SIG-M5 treated with dmso at 0.1 percent for 504 hours (cell line): Measurements from ENCODE around the gene CLIP4.
A peak's percentile ranks its signal among the peaks of the same experiment; 100 is the strongest.

Experiments used
- DNase-seq: peaks from one replicate; lab custom pipeline; 2025; ENCODE audit not compliant: unreplicated experiment; lab: John Stamatoyannopoulos, UW

CLIP4 gene

GRCh38 chr2:29218550-29219125 lies 103.4 kb downstream of the CLIP4 start:
- DNase-seq: no peak

DNA sequence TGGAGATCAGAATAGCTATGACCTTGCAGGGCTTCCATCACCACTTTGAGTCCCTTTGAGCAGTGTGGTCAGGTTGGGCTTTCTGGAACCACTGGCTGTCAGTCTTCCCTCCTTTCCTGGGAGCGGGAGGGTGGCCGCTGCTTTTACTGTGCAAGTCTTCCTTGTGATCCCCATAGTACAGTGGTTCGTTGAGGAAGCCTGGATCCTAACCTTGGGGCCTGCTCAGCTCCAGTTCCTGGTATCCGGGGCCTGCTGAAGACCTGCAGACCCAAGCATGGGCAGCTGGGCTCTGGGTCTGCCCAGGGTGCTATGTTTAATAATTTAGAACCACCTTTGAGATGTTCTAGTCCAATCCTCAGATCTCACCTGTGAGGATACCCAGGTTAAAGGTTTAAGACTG lies 104.2 kb downstream of the CLIP4 start:
- DNase-seq: no peak

GRCh38 chr2:29220506-29221270 lies 105.5 kb downstream of the CLIP4 start:
- no peak for DNase-seq

DNA sequence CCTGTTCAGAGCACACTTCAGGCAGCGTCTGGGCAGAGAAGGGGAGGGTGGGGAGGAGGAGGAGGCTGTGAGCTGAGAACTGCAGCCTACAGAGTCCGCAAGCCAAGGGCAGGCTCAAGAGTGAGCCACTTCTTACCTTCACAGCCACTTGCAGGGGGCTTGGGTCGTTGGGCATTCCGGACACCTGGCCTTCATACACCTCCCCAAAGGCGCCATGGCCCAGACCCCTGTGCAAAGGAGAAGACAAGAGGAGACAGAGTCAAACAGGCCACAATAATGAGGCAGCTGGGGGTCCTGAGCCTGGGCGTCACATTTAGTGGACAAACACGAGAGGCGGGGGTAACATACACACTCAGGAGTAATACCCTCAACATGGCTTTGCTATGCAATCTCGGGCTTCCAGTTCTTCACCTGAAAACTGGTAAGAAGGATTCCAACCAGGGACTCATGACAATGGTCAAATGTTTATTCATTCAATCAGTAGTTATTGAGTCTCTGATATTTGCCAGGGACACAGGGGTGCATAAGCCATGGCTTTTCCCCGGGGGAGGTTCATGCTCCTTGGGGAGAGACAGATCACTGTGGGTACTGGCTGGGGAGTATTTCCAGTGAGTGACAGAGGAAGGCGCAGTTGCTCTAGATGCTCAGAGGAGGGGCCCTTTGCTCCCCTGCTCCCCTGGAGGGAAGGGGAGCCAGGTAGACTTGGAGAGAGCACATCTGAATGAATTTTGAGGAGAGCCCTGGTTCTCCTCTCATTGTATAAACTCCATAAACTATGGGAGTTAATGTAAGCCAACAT lies 107.4 kb downstream of the CLIP4 start:
- DNase-seq: no peak

DNA sequence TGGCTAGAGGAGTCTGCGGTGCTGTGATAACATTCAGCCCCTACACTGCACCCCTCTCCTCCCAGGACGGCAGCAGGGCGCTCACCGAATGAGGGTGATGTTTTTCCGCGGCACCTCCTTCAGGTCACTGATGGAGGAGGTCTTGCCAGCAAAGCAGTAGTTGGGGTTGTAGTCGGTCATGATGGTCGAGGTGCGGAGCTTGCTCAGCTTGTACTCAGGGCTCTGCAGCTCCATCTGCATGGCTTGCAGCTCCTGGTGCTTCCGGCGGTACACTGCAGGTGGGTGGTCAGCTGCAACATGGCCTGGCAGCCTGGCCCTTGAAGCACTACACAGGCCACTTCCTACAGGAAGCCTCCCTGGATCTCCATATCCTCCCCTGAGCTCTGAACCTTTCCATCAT lies 108.0 kb downstream of the CLIP4 start:
- DNase-seq: no peak

- no peak for DNase-seq
Measured at GRCh38 chr2:29223851-29224692, 108.9 kb downstream of the CLIP4 start.

- DNase-seq: no peak
Measured at GRCh38 chr2:29224693-29225551, 109.7 kb downstream of the CLIP4 start.

- DNase-seq: no peak
Measured at GRCh38 chr2:29225814-29226213, 110.6 kb downstream of the CLIP4 start.

DNA sequence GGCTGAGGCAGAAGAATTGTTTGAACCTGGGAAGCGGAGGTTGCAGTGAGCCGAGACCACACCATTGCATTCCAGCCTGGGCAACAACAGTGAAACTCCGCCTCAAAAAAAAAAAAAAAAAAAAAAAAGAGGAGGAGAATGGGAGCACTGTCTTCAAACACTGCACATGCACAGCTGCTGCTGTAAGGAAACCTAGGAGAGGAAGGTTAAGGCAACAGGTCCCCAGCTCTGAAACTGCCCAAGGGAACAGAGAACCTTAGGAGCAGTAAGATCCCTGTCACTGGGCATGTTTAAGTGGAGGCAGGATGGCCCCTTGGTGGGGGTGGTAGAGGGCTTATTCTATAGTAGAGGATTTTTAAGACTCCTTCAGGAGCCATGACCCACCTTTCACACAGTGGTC lies 111.2 kb downstream of the CLIP4 start:
- no peak for DNase-seq

- DNase-seq: no peak
Measured at GRCh38 chr2:29226808-29227207, 111.6 kb downstream of the CLIP4 start.

- no peak for DNase-seq
Measured at GRCh38 chr2:29227935-29228675, 112.9 kb downstream of the CLIP4 start.

DNA sequence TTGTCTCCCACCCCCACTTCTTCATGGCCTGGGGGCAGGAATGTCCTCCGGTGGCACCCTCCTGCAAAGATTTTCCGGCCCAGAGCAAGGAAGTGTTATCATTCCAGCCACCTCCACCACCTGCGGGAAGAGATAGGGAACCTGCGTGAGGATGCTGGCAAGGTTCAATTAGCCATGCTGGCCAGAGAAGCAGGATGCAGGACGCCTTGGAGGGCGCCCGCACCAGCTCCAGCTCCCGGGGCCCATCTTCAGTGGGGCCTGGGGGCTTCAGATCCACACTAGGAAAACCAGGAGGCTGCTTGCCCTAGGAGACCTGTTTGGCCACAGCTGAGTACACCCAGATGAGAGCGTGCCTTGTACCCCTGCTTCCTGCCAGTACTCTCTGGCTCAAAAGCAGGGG lies 113.7 kb downstream of the CLIP4 start:
- DNase-seq: no peak

- DNase-seq: no peak
Measured at GRCh38 chr2:29229640-29230039, 114.4 kb downstream of the CLIP4 start.

DNA sequence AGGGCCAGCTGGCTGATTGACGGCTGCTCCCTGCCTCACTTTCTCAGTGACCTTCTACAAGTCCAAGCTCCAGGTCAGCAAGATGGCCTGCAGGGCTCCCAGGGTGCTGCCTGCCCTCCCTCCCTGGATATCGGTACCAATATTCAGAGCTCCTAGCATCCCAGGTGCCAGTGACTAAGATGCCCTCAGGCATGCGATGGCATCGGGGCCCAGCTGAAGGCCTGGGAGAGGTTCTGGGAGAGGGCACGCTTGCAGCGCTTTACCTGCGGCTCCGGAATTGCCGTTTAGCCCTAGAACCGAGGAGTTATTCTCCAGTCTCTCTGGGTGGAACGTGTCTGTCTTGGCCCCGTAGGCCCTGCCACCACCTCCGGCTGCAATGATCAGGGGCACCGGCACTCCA lies 116.8 kb downstream of the CLIP4 start:
- DNase-seq: no peak

GRCh38 chr2:29233428-29233827 lies 118.2 kb downstream of the CLIP4 start:
- DNase-seq: peak; percentile 39

DNA sequence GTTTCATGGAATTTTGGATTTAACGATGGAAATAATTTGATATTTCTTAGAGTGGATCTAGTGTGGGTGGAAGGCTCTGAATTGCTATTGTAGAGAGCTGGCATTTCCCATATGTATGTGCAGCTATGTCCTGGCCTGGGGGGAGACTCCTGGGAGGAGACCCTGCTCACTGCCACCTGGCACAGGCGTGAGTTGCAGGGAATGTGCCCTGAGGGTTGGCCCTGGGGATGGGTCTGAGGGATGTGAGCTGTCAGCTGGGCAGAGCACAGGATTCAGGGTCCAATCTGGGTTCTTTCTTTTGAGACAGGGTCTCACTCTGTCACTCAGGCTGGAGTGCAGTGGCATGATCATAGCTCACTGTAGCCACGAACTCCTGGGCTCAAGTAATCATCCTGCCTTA lies 120.2 kb downstream of the CLIP4 start:
- DNase-seq: no peak

GRCh38 chr2:29236074-29236473 lies 120.9 kb downstream of the CLIP4 start:
- no peak for DNase-seq

- DNase-seq: peak; percentile 37
Measured at GRCh38 chr2:29238497-29238896, 123.3 kb downstream of the CLIP4 start.
